HG03521 (cell line): Measurements from ENCODE around the gene GJD2.

ENCODE experiments used
- ATAC-seq: cut with Tn5 transposase; IDR thresholded peaks from one replicate; pipeline ENCODE4 v1.9.1; 2021; ENCODE audit warnings: mild to moderate bottlenecking, moderate library complexity; ENCODE audit not compliant: unreplicated experiment

GJD2 gene

GRCh38 chr15:34773917-34774316 lies 19.1 kb upstream of the GJD2 start:
- no peak for ATAC-seq

GRCh38 chr15:34773013-34773412 lies 18.2 kb upstream of the GJD2 start:
- no peak for ATAC-seq

GRCh38 chr15:34772312-34772711 lies 17.5 kb upstream of the GJD2 start:
- ATAC-seq: no peak

- no peak for ATAC-seq
These were observed 14.9 kb upstream of the GJD2 start for GRCh38 chr15:34769711-34770110.

GRCh38 chr15:34768530-34768929 lies 13.7 kb upstream of the GJD2 start:
- no peak for ATAC-seq

GRCh38 chr15:34765741-34766140 lies 10.9 kb upstream of the GJD2 start:
- ATAC-seq: no peak

- no peak for ATAC-seq
These were observed 6.1 kb upstream of the GJD2 start for GRCh38 chr15:34760909-34761308.

- ATAC-seq: no peak
These were observed 5.2 kb upstream of the GJD2 start for GRCh38 chr15:34759992-34760391.

- no peak for ATAC-seq
These were observed 4.5 kb upstream of the GJD2 start for GRCh38 chr15:34759347-34759746.

GRCh38 chr15:34757262-34757661 lies 2.5 kb upstream of the GJD2 start:
- ATAC-seq: no peak

GRCh38 chr15:34755419-34755773 lies 598 bp upstream of the GJD2 start:
- ATAC-seq: no peak

- no peak for ATAC-seq
These were observed 612 bp downstream of the GJD2 start for GRCh38 chr15:34754171-34754601.

GRCh38 chr15:34753236-34753894 lies 1.4 kb downstream of the GJD2 start:
- no peak for ATAC-seq

- ATAC-seq: no peak
These were observed 5.1 kb downstream of the GJD2 start for GRCh38 chr15:34749691-34750090.

GRCh38 chr15:34739346-34739745 lies 15.5 kb downstream of the GJD2 start:
- no peak for ATAC-seq

GRCh38 chr15:34738002-34738401 lies 16.8 kb downstream of the GJD2 start:
- no peak for ATAC-seq

GRCh38 chr15:34737477-34737876 lies 17.3 kb downstream of the GJD2 start:
- no peak for ATAC-seq

GRCh38 chr15:34734303-34734702 lies 20.5 kb downstream of the GJD2 start:
- ATAC-seq: no peak

GRCh38 chr15:34733621-34734020 lies 21.2 kb downstream of the GJD2 start:
- ATAC-seq: no peak

GRCh38 chr15:34732430-34732829 lies 22.4 kb downstream of the GJD2 start:
- no peak for ATAC-seq

- no peak for ATAC-seq
These were observed 24.1 kb downstream of the GJD2 start for GRCh38 chr15:34730701-34731100.

- no peak for ATAC-seq
These were observed 24.9 kb downstream of the GJD2 start for GRCh38 chr15:34729886-34730285.

GRCh38 chr15:34729056-34729455 lies 25.7 kb downstream of the GJD2 start:
- ATAC-seq: no peak
